K562 (cell line): ENCODE results near the gene SERPINH1. TPM values are rescaled to one million over a fixed set of nuclear protein-coding genes. Genes with fewer than 3 reads are reported as not detected.
A peak's percentile ranks its signal among the peaks of the same experiment; 100 is the strongest.
"Not testable (repeated sequence)": the region's sequence is repeated elsewhere in the genome, so short reads cannot be mapped to it uniquely, and the experiment has no call there.

Experiments used
- ATAC-seq: fragments of 200-7000 bp; cut with Tn5 transposase; 3 replicates; pipeline ENCODE4 v1.9.1; 2020; ENCODE audit warnings: moderate library complexity
- BruUV-seq: library from RNA; stranded (reverse); fragments of 400-500 nt; replicated peaks from 2 replicates; lab custom pipeline; 2021; lab: Mats Ljungman, UMichigan
- CTCF ChIA-PET: fragments of 300-600 bp; formaldehyde crosslinking; extraction: SDS; loops from one replicate; lab custom pipeline; 2021; ENCODE audit warnings: low intra/inter-chr PET ratio; lab: Yijun Ruan, JAX
- POLR2A ChIA-PET: fragments of 300-600, 350-650 bp; sonication (Branson Sonifier 250); formaldehyde crosslinking; extraction: SDS; loops from one replicate; lab custom pipeline; 2021; ENCODE audit warnings: antibody characterized with exemption, inconsistent platforms; lab: Yijun Ruan, JAX
- DNase-seq, 4 experiments: peaks; one replicate each; pipeline versions ENCODE4 v3.0.0 to v3.0.0-alpha.2; 2011 to 2018; ENCODE audit warnings: low spot score in 3 of 4, mixed read lengths in 3 of 4; ENCODE audit errors: extremely low read depth in 1 of 4
- FAIRE-seq: peaks from 2 replicates; lab custom pipeline; 2011; peaks lifted over from hg19 to GRCh38; lab: Jason Lieb, UNC
- H2AFZ ChIP-seq: 2 replicates; pipeline ENCODE4 v1.6.0; 2011; ENCODE audit warnings: low read depth, low read length, control low read depth, inconsistent platforms
- H3K27ac ChIP-seq: fragments of 200-600 bp; 3 replicates; pipeline ENCODE4 v1.8.0; 2011; ENCODE audit warnings: low read depth, mild to moderate bottlenecking, control low read depth, inconsistent platforms, low read length, moderate library complexity, mixed read lengths; ENCODE audit errors: extremely low read depth
- H3K27me3 ChIP-seq, 2 experiments: fragments of 300-600 bp in 1 of 2; 2 replicates in 1 of 2; 3 replicates in 1 of 2; pipeline versions ENCODE4 v1.6.0 to v1.8.0; 2011; ENCODE audit warnings: inconsistent platforms in 2 of 2, low read length in 2 of 2, mild to moderate bottlenecking in 1 of 2, mixed read lengths in 1 of 2, moderate library complexity in 1 of 2; ENCODE audit not compliant: control insufficient read depth in 2 of 2, insufficient read depth in 2 of 2
- H3K36me3 ChIP-seq: fragments of 300-600 bp; 3 replicates; pipeline ENCODE4 v1.8.0; 2011; ENCODE audit warnings: mild to moderate bottlenecking, low read length, inconsistent platforms; ENCODE audit not compliant: control insufficient read depth, insufficient read depth
- H3K4me1 ChIP-seq, 2 experiments: fragments of 200-600 bp in 1 of 2; replicated peaks in 1 of 2; 2 replicates in 1 of 2; 3 replicates in 1 of 2; pipeline versions ENCODE4 v1.5.1 to v1.8.0; 2011; ENCODE audit warnings: inconsistent platforms in 2 of 2, low read length in 2 of 2, mild to moderate bottlenecking in 1 of 2, mixed read lengths in 1 of 2, moderate library complexity in 1 of 2; ENCODE audit not compliant: control insufficient read depth in 2 of 2, insufficient read depth in 2 of 2
- H3K4me2 ChIP-seq: 2 replicates; pipeline ENCODE4 v1.6.1; 2011; ENCODE audit warnings: low read length, control low read depth, inconsistent platforms, mixed read lengths; ENCODE audit not compliant: insufficient read depth
- H3K4me3 ChIP-seq: fragments of 200-600 bp; sonication (generic), shearing (Covaris generic); 2 replicates; pipeline ENCODE4 v1.5.1; 2016; ENCODE audit warnings: control low read depth, inconsistent platforms
- H3K79me2 ChIP-seq: fragments of 200-600 bp; 3 replicates; pipeline ENCODE4 v1.8.0; 2011; ENCODE audit warnings: low read length, inconsistent platforms; ENCODE audit not compliant: control insufficient read depth, insufficient read depth
- H3K9ac ChIP-seq, 2 experiments: 2 replicates each; pipeline versions ENCODE4 v1.6.0 to v1.6.1; 2011; ENCODE audit warnings: low read depth in 2 of 2, low read length in 2 of 2, control low read depth in 1 of 2, inconsistent platforms in 1 of 2, mild to moderate bottlenecking in 1 of 2, mixed read lengths in 1 of 2; ENCODE audit not compliant: insufficient read depth in 1 of 2
- H3K9me1 ChIP-seq: one replicate; pipeline ENCODE4 v1.6.0; 2011; ENCODE audit warnings: inconsistent platforms, mild to moderate bottlenecking, low read length, moderate library complexity; ENCODE audit not compliant: control insufficient read depth, insufficient read depth
- H3K9me3 ChIP-seq: replicated peaks from 2 replicates; pipeline ENCODE4 v1.5.1; 2011; ENCODE audit warnings: low read depth, low read length, inconsistent platforms; ENCODE audit not compliant: control insufficient read depth, insufficient read depth
- H4K20me1 ChIP-seq: replicated peaks from 2 replicates; pipeline ENCODE4 v1.6.1; 2011; ENCODE audit warnings: low read length, inconsistent platforms, mixed read lengths; ENCODE audit not compliant: control insufficient read depth, insufficient read depth
- ARID1B ChIP-seq: fragments of 450-650 bp; IDR thresholded peaks from 2 replicates; pipeline ENCODE4 v1.6.1; 2016; ENCODE audit warnings: antibody characterized with exemption, mild to moderate bottlenecking, inconsistent platforms
- CBFA2T3 ChIP-seq: fragments of 450-650 bp; IDR thresholded peaks from 2 replicates; pipeline ENCODE4 v1.6.1; 2017
- DPF2 ChIP-seq: fragments of 450-650 bp; IDR thresholded peaks from 2 replicates; pipeline ENCODE4 v1.6.1; 2016
- EHMT2 ChIP-seq: fragments of 450-650 bp; IDR thresholded peaks from 2 replicates; pipeline ENCODE4 v1.6.1; 2018; ENCODE audit warnings: antibody characterized with exemption
- FUS ChIP-seq: fragments of 200-400 bp; formaldehyde crosslinking; optimal IDR thresholded peaks from 2 replicates; pipeline ENCODE3; 2017; ENCODE audit warnings: low read depth, low read length
- NFE2L1 ChIP-seq: fragments of 450-650 bp; IDR thresholded peaks from 2 replicates; pipeline ENCODE4 v1.6.1; 2016; ENCODE audit warnings: missing genetic modification characterization, low read depth, mild to moderate bottlenecking, missing compliant biosample characterization, moderate library complexity, borderline replicate concordance
- NR2C2 ChIP-seq, 2 experiments: fragments of 200-800 bp in 1 of 2; sonication (Bioruptor generic) in 1 of 2; sonication (generic) in 1 of 2; formaldehyde crosslinking in 1 of 2; IDR thresholded peaks; 2 replicates each; pipeline versions ENCODE4 v1.6.1 to v1.8.0; 2016 to 2022; ENCODE audit warnings: mild to moderate bottlenecking in 1 of 2, missing compliant biosample characterization in 1 of 2, missing genetic modification characterization in 1 of 2, missing genetic modification reagents in 1 of 2
- SMAD3 ChIP-seq: fragments of 450-650 bp; formaldehyde crosslinking; conservative IDR thresholded peaks from 2 replicates; pipeline ENCODE4 v1.4.0; 2020; ENCODE audit warnings: mild to moderate bottlenecking
- SMAD4 ChIP-seq: fragments of 250-450 bp; sonication (Bioruptor Pico); conservative IDR thresholded peaks from 2 replicates; pipeline ENCODE4 v1.8.0; 2021; ENCODE audit warnings: inconsistent platforms, mild to moderate bottlenecking, moderate library complexity
- ZNF263 ChIP-seq: sonication (generic); formaldehyde crosslinking; IDR thresholded peaks from 2 replicates; pipeline ENCODE4 v1.8.0; 2022; ENCODE audit warnings: mild to moderate bottlenecking, missing genetic modification reagents, borderline replicate concordance
- ZNF408 ChIP-seq: fragments of 250-450 bp; sonication (Bioruptor Pico); IDR thresholded peaks from 2 replicates; pipeline ENCODE4 v1.4.0; 2020; ENCODE audit warnings: low read depth, mild to moderate bottlenecking, moderate library complexity
- ZNF583 ChIP-seq: fragments of 250-450 bp; sonication (Bioruptor Pico); IDR thresholded peaks from 2 replicates; pipeline ENCODE4 v1.4.0; 2020
- WGBS: fragments of 100-300 bp; shearing (Covaris generic); methylation state at CpG from one replicate; pipeline ENCODE4 v1.1.6; 2016; ENCODE audit warnings: low coverage, mixed read lengths; ENCODE audit not compliant: insufficient coverage; ENCODE audit errors: missing lambda C conversion rate; 5-methylcytosine and 5-hydroxymethylcytosine counted together
- in situ Hi-C: fragments of 300-500 bp; cut with MboI; formaldehyde crosslinking; loops from 4 replicates; pipeline ENCODE4 v1.15.0; 2018; ENCODE audit warnings: inconsistent platforms, mixed read lengths
- intact Hi-C: fragments of 100-400 bp; cut with micrococcal nuclease; formaldehyde crosslinking; loops from 2 replicates; pipeline ENCODE4 v1.14.2; 2022
- polyA plus RNA-seq, 8 experiments: library from polyadenylated mRNA; depleted of rRNA in 4 of 8; stranded (reverse) in 5 of 8; unstranded in 3 of 8; fragments of >200 nt; fragmentation: Nextera tagmentation in 2 of 8; fragmentation: Illumina TruSeq in 1 of 8; extraction: Ambion mirVana in 2 of 8; extraction: Trizol in 1 of 8; gene quantifications; 2 replicates each; pipeline versions ENCODE4 v1.2.1 to v1.2.3, GENCODE V29; 2011 to 2014; ENCODE audit warnings: inconsistent platforms in 1 of 8, missing spikeins in 1 of 8
- total RNA-seq, 7 experiments: library from RNA; depleted of rRNA in 6 of 7; stranded (reverse); fragments of >200 nt in 6 of 7; fragmentation: Illumina TruSeq in 2 of 7; extraction: Trizol in 2 of 7; gene quantifications; 2 replicates each; pipeline versions ENCODE4 v1.2.1 to v1.2.3, GENCODE V29; 2011 to 2021; ENCODE audit warnings: low replicate concordance in 1 of 7
- TF ChIP-seq, protein P1 (sequence below): fragments of 250-450 bp; sonication (Bioruptor Pico); IDR thresholded peaks from 2 replicates; pipeline ENCODE4 v1.5.0; 2021; ENCODE audit warnings: mild to moderate bottlenecking, borderline replicate concordance
- TF ChIP-seq, protein P2 (sequence below): sonication (generic); formaldehyde crosslinking; IDR thresholded peaks from 2 replicates; pipeline ENCODE4 v1.8.0; 2022; ENCODE audit warnings: mild to moderate bottlenecking, missing genetic modification reagents

Gene SERPINH1
- total and polyA plus RNA-seq, 9 of the 15 experiments (the other 6 are each of a cell fraction or from before 2014, with no cell fraction given), result 2.8 to 106 (median 67.9) TPM

DNA sequence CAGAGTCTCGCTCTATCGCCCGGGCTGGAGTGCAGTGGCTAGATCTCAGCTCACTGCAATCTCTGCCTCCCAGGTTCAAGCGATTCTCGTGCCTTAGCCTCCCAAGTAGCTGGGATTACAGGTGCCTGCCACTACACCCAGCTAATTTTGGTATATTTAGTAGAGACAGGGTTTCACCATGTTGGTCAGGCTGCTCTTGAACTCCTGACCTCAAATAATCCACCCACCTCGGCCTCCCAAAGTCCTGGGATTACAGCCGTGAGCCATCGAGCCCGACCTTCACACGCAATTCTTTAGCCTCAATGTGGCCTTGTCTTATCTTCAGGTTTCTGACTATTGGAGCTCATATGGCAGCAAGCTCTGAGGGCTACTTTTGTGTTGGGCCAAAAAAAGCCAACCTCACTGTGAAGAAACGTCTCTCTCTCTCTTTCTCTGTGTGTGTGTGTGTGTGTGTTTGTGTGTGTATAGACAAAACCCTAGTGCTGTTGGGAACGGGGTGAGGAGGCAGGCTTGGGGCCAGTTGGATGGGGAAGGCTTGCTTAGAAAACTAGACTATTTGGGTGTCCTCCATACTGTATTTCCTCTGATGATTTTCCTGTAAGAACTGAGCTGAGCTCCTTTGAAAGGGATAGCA is 22.7 kb downstream of the SERPINH1 start (continued):
- not testable (repeated sequence) for TF ChIP-seq NR2C2 (CRISPR knock-in tag; IDR thresholded peaks at IDR 0.05)
- TF ChIP-seq NR2C2 (tag; IDR thresholded peaks at IDR 0.05), result peak; percentile 35; the same call in 1 of the 2 replicates
- peak; percentile 26 for TF ChIP-seq CBFA2T3
- 0 out of 2 replicates have a peak, but pooled peaks have one; percentile 42 for TF ChIP-seq ZNF583 (CRISPR knock-in tag)
- TF ChIP-seq SMAD4 (CRISPR knock-in tag), result 0 out of 2 replicates have a peak, but pooled peaks have one; percentile 34
- TF ChIP-seq DPF2, result 0 out of 2 replicates have a peak, but pooled peaks have one; percentile 23
- peak; percentile 30; the same call in 1 of the 2 replicates for TF ChIP-seq ARID1B
- TF ChIP-seq EHMT2, result peak; percentile 34; the same call in 1 of the 2 replicates
- 0 out of 2 replicates have a peak, but pooled peaks have one; percentile 5 for TF ChIP-seq SMAD3 (CRISPR knock-in tag)

DNA sequence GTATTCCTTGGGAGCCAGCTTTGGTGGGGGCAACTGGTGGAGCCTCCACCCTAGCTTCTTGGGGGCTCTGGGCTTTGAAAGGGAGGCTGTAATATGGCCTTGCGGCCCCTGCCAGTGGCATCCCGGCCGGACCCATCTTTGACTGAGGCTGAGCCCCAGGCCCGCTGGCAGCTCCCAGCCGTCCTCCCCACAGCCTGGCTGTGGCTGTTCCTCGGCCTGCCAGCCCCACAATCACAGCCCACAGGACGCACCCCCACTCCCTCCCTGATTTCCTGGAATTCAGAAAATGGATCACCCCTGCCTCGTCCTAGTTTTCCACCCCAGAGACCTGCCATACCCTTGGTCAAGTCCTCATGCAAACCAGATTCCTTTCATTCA is 23.2 kb downstream of the SERPINH1 start:
- Histone ChIP-seq H3K79me2 (no peaks in the 10 kb centered on the region), H3K27ac (no peak overlapping the region), H3K9ac (peak overlapping the region; percentile 23 to 72; a peak in 1 of 4 replicates), H3K9me1 (no peaks in the 10 kb centered on the region), H3K36me3 (no peaks in the 10 kb centered on the region), H3K4me2 (no peak overlapping the region), H3K9me3 (no peaks in the 10 kb centered on the region), H4K20me1 (no peaks in the 10 kb centered on the region), H2AFZ (peak overlapping the region; percentile 87; the same call in 1 of the 2 replicates)
- FAIRE-seq (no peak), ATAC-seq (no peak), DNase-seq (no peak)
- POLR2A ChIA-PET, result interaction anchor here (0.7 to 3.2 kb wide), 8 partner anchors 10 to 51 kb away, joined by 3 to 13 read pairs (median 3); no protein-coding TSS in a partner anchor
- in situ Hi-C loops, result no loop called here
- WGBS, result 58% methylated on average over 8 of the region's 8 CpGs
- intact Hi-C loops, result no loop called here
- BruUV-seq, result no TSS peak
- TF ChIP-seq ZNF263, result 0 out of 2 replicates have a peak, but pooled peaks have one; percentile 25
- no peak for TF ChIP-seq FUS
- TF ChIP-seq, protein P1, sequence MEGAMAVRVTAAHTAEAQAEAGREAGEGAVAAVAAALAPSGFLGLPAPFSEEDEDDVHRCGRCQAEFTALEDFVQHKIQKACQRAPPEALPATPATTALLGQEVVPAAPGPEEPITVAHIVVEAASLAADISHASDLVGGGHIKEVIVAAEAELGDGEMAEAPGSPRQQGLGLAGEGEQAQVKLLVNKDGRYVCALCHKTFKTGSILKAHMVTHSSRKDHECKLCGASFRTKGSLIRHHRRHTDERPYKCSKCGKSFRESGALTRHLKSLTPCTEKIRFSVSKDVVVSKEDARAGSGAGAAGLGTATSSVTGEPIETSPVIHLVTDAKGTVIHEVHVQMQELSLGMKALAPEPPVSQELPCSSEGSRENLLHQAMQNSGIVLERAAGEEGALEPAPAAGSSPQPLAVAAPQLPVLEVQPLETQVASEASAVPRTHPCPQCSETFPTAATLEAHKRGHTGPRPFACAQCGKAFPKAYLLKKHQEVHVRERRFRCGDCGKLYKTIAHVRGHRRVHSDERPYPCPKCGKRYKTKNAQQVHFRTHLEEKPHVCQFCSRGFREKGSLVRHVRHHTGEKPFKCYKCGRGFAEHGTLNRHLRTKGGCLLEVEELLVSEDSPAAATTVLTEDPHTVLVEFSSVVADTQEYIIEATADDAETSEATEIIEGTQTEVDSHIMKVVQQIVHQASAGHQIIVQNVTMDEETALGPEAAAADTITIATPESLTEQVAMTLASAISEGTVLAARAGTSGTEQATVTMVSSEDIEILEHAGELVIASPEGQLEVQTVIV, result no peak
- TF ChIP-seq ZNF408 (CRISPR knock-in tag), result no peak
- TF ChIP-seq, protein P2, sequence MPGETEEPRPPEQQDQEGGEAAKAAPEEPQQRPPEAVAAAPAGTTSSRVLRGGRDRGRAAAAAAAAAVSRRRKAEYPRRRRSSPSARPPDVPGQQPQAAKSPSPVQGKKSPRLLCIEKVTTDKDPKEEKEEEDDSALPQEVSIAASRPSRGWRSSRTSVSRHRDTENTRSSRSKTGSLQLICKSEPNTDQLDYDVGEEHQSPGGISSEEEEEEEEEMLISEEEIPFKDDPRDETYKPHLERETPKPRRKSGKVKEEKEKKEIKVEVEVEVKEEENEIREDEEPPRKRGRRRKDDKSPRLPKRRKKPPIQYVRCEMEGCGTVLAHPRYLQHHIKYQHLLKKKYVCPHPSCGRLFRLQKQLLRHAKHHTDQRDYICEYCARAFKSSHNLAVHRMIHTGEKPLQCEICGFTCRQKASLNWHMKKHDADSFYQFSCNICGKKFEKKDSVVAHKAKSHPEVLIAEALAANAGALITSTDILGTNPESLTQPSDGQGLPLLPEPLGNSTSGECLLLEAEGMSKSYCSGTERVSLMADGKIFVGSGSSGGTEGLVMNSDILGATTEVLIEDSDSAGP (CRISPR knock-in tag), result no peak
- TF ChIP-seq NFE2L1 (tag), result no peak
- TF ChIP-seq, all 486 proteins: peak for 1
- CTCF ChIA-PET, result no interaction called here
- Histone ChIP-seq H3K4me3 (no peak overlapping the region), H3K27me3 (no peaks in the 10 kb centered on the region), H3K4me1 (peaks cover 37 to 53% of the 10 kb centered on the region in 2 experiments; a peak in 4 of 5 replicates)
